Chondrocyte (in vitro differentiated cells): Measurements from ENCODE around the gene OLFML1. TPM values are rescaled to one million over a fixed set of nuclear protein-coding genes. Genes with fewer than 3 reads are reported as not detected.

ENCODE experiments used
- DNase-seq: peaks from one replicate; pipeline ENCODE4 v3.0.0; 2021; ENCODE audit warnings: mixed read lengths, low spot score
- H3K27ac Mint-ChIP-seq: one replicate; pipeline ENCODE4 v1.8.0; 2021; ENCODE audit warnings: mild to moderate bottlenecking, moderate library complexity, mixed read lengths; ENCODE audit not compliant: unreplicated experiment
- H3K27me3 Mint-ChIP-seq: 2 replicates; pipeline ENCODE4 v1.8.0; 2021; ENCODE audit warnings: low read depth, mixed read lengths
- H3K36me3 Mint-ChIP-seq: 2 replicates; pipeline ENCODE4 v1.8.0; 2021; ENCODE audit warnings: low read depth, mixed read lengths
- H3K4me1 Mint-ChIP-seq: 2 replicates; pipeline ENCODE4 v1.8.0; 2021; ENCODE audit warnings: low read depth, mild to moderate bottlenecking, mixed read lengths
- H3K4me3 Mint-ChIP-seq: one replicate; pipeline ENCODE4 v1.8.0; 2021; ENCODE audit warnings: mild to moderate bottlenecking, moderate library complexity, mixed read lengths; ENCODE audit not compliant: unreplicated experiment
- H3K9me3 Mint-ChIP-seq: 2 replicates; pipeline ENCODE4 v1.8.0; 2021; ENCODE audit warnings: low read depth, mixed read lengths
- CTCF ChIP-seq: fragments of 200-600 bp; sonication (generic); IDR thresholded peaks from 2 replicates; pipeline ENCODE4 v1.5.0; 2021; ENCODE audit warnings: antibody characterized with exemption, mild to moderate bottlenecking, moderate library complexity
- total RNA-seq: library from RNA; stranded (reverse); gene quantifications from 3 replicates; pipeline ENCODE4 v1.2.1, GENCODE V29; 2021

The OLFML1 gene
- total RNA-seq, 1 donor from 2014 or later, result 12.3 TPM

- Mint-ChIP-seq H3K27ac (no peak overlapping the region), H3K9me3 (no peaks in the 10 kb centered on the region), H3K4me3 (no peak overlapping the region), H3K4me1 (no peaks in the 10 kb centered on the region), H3K36me3 (no peaks in the 10 kb centered on the region), H3K27me3 (peaks cover 3% of the 10 kb centered on the region)
- no peak for DNase-seq
- TF ChIP-seq CTCF, result no peak
Observed at GRCh38 chr11:7518811-7519562, 33.7 kb downstream of the OLFML1 start.

- H3K36me3 Mint-ChIP-seq, result no peaks in the 10 kb centered on the region
- no peak for TF ChIP-seq CTCF
- no peaks in the 10 kb centered on the region for H3K4me1 Mint-ChIP-seq
- no peaks in the 10 kb centered on the region for H3K9me3 Mint-ChIP-seq
- peaks cover 3% of the 10 kb centered on the region for H3K27me3 Mint-ChIP-seq
- H3K27ac Mint-ChIP-seq, result no peak overlapping the region
- DNase-seq, result no peak
- no peak overlapping the region for H3K4me3 Mint-ChIP-seq
Observed at GRCh38 chr11:7520011-7520942, 35.0 kb downstream of the OLFML1 start.

- Mint-ChIP-seq H3K4me3 (no peak overlapping the region), H3K9me3 (no peaks in the 10 kb centered on the region), H3K36me3 (no peaks in the 10 kb centered on the region), H3K27me3 (peaks cover 2% of the 10 kb centered on the region), H3K27ac (no peak overlapping the region), H3K4me1 (no peaks in the 10 kb centered on the region)
- no peak for DNase-seq
- TF ChIP-seq CTCF, result no peak
Observed at GRCh38 chr11:7520981-7521487, 35.7 kb downstream of the OLFML1 start.

GRCh38 chr11:7522121-7522520 lies 36.8 kb downstream of the OLFML1 start:
- H3K4me1 Mint-ChIP-seq, result no peaks in the 10 kb centered on the region
- H3K36me3 Mint-ChIP-seq, result no peaks in the 10 kb centered on the region
- no peaks in the 10 kb centered on the region for H3K9me3 Mint-ChIP-seq
- H3K27me3 Mint-ChIP-seq, result peaks cover 1% of the 10 kb centered on the region
- no peak overlapping the region for H3K4me3 Mint-ChIP-seq
- DNase-seq, result no peak
- no peak overlapping the region for H3K27ac Mint-ChIP-seq
- TF ChIP-seq CTCF, result no peak

- DNase-seq, result no peak
- Mint-ChIP-seq H3K27ac (no peak overlapping the region), H3K9me3 (no peaks in the 10 kb centered on the region), H3K4me3 (no peak overlapping the region), H3K27me3 (peaks cover 2% of the 10 kb centered on the region), H3K4me1 (no peaks in the 10 kb centered on the region), H3K36me3 (no peaks in the 10 kb centered on the region)
- TF ChIP-seq CTCF, result no peak
Observed at GRCh38 chr11:7522546-7522945, 37.2 kb downstream of the OLFML1 start.
